Brain microvascular endothelial cell (primary cell): ENCODE measurements around the gene ACKR2.

Experiments
- DNase-seq: peaks from one replicate; pipeline ENCODE4 v3.0.0-alpha.2; 2020
- H3K27ac ChIP-seq: fragments of 250-450 bp; sonication (Bioruptor Pico); 2 replicates; pipeline ENCODE4 v1.5.1; 2020; ENCODE audit warnings: mild to moderate bottlenecking, moderate library complexity
- H3K27me3 ChIP-seq: fragments of 250-450 bp; sonication (Bioruptor Pico); replicated peaks from 2 replicates; pipeline ENCODE4 v1.5.1; 2020; ENCODE audit warnings: mild to moderate bottlenecking
- H3K36me3 ChIP-seq: fragments of 250-450 bp; sonication (Bioruptor Pico); replicated peaks from 2 replicates; pipeline ENCODE4 v1.5.1; 2020; ENCODE audit warnings: mild to moderate bottlenecking
- H3K4me3 ChIP-seq: 2 replicates; pipeline ENCODE4 v1.5.1; 2011; ENCODE audit warnings: low read depth, mild to moderate bottlenecking, control low read depth, low read length, moderate library complexity
- in situ Hi-C: cut with HindIII; loops from 2 replicates; pipeline ENCODE4 v1.10.0; 2017; ENCODE audit warnings: low sequenced_read_pairs, low pct_ligation_motif_present
- TF ChIP-seq, protein P1 (sequence below): IDR thresholded peaks from 2 replicates; pipeline ENCODE4 v1.5.1; 2011; ENCODE audit warnings: low read depth, mild to moderate bottlenecking, moderate library complexity, low read length, control low read depth, inconsistent platforms; ENCODE audit errors: missing control alignments

The ACKR2 gene

DNA sequence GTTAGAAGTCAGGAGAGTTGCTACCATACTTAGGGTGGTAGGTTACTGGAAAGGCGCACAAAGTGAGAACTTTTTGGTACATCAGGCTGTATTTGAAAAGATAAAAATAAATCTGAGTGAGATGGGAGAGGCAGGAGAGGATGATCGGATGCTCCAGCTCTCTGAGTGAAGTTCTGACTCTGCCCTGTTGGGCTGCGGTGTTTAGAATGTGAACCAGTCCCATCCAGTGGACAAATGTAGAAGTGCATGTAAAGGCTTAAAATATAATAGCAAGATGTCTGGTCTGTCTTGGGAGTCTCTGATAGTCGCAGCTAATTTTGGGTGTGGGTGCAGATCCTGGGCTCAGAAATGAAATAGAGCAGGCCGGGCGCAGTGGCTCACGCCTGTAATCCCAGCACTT is 30.4 kb downstream of the ACKR2 start:
- Histone ChIP-seq H3K36me3 (no peaks in the 10 kb centered on the region), H3K27me3 (no peaks in the 10 kb centered on the region), H3K27ac (no peak overlapping the region), H3K4me3 (no peak overlapping the region)
- DNase-seq = peak; percentile 67
- TF ChIP-seq, protein P1, sequence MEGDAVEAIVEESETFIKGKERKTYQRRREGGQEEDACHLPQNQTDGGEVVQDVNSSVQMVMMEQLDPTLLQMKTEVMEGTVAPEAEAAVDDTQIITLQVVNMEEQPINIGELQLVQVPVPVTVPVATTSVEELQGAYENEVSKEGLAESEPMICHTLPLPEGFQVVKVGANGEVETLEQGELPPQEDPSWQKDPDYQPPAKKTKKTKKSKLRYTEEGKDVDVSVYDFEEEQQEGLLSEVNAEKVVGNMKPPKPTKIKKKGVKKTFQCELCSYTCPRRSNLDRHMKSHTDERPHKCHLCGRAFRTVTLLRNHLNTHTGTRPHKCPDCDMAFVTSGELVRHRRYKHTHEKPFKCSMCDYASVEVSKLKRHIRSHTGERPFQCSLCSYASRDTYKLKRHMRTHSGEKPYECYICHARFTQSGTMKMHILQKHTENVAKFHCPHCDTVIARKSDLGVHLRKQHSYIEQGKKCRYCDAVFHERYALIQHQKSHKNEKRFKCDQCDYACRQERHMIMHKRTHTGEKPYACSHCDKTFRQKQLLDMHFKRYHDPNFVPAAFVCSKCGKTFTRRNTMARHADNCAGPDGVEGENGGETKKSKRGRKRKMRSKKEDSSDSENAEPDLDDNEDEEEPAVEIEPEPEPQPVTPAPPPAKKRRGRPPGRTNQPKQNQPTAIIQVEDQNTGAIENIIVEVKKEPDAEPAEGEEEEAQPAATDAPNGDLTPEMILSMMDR = peak; percentile 80
- in situ Hi-C loops = no loop called here

DNA sequence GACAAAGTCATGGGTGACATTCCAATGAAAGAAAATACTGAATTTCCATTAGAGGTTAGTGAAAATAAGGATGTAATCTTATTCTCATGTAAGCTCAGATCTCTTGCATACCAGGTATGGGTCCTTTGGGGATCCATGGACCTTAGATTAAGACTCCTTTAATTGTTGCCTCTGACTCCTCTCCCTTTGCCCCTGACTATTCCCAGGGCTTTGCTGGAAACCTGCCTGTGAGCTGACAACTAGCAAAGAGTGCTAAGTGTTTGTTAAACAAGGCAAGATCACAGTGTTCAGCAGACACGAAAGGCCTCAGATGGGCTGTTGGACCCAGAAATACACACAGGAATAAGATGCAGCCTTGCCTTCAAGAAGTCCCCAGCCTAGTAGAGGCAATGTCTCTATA is 32.1 kb downstream of the ACKR2 start:
- Histone ChIP-seq H3K4me3 (no peak overlapping the region), H3K36me3 (no peaks in the 10 kb centered on the region), H3K27me3 (no peaks in the 10 kb centered on the region), H3K27ac (no peak overlapping the region)
- no peak for DNase-seq
- TF ChIP-seq, protein P1 = no peak
- in situ Hi-C loops = no loop called here

DNA sequence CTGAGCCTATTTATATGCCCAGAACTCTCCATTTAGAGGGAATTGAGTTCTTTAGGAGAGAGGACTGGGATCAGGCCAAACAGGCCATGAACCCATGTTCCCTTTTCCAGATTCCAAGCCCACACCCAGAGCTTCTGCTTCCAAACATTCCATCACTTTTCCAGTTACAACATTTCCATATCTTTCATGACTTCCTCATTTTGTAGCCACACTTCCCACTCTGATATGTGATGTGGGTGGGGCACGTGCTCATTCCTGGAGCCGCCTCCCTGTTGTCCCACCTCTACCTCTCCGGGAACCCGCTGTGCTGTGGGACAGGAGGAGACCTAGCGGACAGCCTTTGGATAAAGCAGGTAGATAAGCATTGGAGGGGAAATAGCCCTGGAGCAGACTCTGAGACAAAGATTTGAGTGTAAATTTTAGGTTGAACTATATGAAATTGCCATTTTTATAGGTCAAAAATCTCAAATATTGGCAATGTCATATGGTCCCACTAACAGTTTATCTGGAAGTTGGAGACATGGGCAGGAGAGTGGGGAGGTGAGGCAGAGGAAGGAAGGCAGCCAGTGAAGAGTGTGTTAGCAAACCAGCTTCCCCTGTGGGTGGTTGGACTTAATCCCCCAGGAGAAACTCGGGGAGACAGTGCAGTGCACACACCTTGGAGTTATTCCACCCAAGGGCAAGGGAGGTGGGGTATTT is 34.6 kb downstream of the ACKR2 start:
- H3K27ac ChIP-seq = no peak overlapping the region
- no peaks in the 10 kb centered on the region for H3K27me3 ChIP-seq
- no peak for DNase-seq
- in situ Hi-C loops = no loop called here
- H3K36me3 ChIP-seq = no peaks in the 10 kb centered on the region
- TF ChIP-seq, protein P1 = no peak
- no peak overlapping the region for H3K4me3 ChIP-seq

DNA sequence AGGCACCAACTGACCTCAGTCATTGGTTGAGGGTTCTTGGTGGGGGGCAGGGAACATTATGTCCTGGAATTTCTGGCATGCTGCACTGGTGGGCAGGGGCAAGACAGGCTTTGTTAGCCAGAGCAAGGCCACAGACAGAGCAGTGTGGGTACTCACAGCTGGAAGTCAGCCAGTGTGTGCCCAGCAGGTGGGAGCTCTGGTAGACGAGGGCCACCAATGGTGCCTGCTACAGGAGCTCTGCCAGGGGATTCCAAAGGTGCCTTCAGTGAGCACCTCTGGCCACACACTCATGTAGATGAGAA is 35.1 kb downstream of the ACKR2 start:
- no peaks in the 10 kb centered on the region for H3K36me3 ChIP-seq
- in situ Hi-C loops = no loop called here
- TF ChIP-seq, protein P1 = no peak

DNA sequence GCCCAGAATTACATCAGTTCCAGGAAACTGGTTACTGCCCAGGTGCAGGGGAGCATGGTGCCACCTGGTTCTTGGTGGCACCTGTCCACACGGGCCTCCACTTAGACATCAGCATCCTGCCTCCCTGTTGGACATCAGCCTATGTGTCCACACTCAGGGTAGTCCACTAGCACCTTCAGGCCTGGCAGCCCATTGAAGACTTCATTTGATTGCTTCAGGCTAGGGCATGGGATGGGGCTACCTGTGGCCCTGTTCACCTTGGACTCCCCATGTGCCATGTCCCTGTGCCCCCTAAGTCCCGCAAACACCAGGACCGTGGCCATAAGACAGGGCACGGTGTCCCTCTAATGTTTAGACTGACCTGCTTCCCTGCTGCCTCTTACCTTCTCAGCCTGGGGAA is 35.6 kb downstream of the ACKR2 start:
- Histone ChIP-seq H3K27me3 (no peaks in the 10 kb centered on the region), H3K27ac (no peak overlapping the region), H3K36me3 (no peaks in the 10 kb centered on the region), H3K4me3 (no peak overlapping the region)
- TF ChIP-seq, protein P1 = no peak
- no peak for DNase-seq
- in situ Hi-C loops = no loop called here

More for the DNA sequence above, 35.1 kb downstream of the ACKR2 start:
- no peak for DNase-seq
- H3K27ac ChIP-seq = no peak overlapping the region
- no peak overlapping the region for H3K4me3 ChIP-seq
- no peaks in the 10 kb centered on the region for H3K27me3 ChIP-seq
